Ureter (tissue), 1 donor: ENCODE results near the gene DUSP16. TPM values are rescaled to one million over a fixed set of nuclear protein-coding genes. Genes with fewer than 3 reads are reported as not detected.
"Not testable (repeated sequence)": the region's sequence is repeated elsewhere in the genome, so short reads cannot be mapped to it uniquely, and the experiment has no call there.

ENCODE experiments used
- DNase-seq: peaks from one replicate; pipeline ENCODE4 v3.0.0-alpha.2; 2020; ENCODE audit warnings: low spot score
- total RNA-seq: library from RNA; stranded (reverse); gene quantifications from one replicate; pipeline ENCODE4 v1.2.4, GENCODE V29; 2023
- donor health status: DM: yes; HTN: yes; CAD: no.

Gene DUSP16
- total RNA-seq, 1 donor from 2014 or later, result 77.0 TPM

- DNase-seq, result no peak
Observed at GRCh38 chr12:12520273-12520672, 42.4 kb downstream of the DUSP16 start.

- DNase-seq, result no peak
Observed at GRCh38 chr12:12519354-12519998, 43.2 kb downstream of the DUSP16 start.

- no peak for DNase-seq
Observed at GRCh38 chr12:12518919-12519318, 43.7 kb downstream of the DUSP16 start.

GRCh38 chr12:12518464-12518845 lies 44.2 kb downstream of the DUSP16 start:
- no peak for DNase-seq

- DNase-seq, result no peak
Observed at GRCh38 chr12:12513416-12514006, 49.2 kb downstream of the DUSP16 start.

- DNase-seq, result no peak
Observed at GRCh38 chr12:12511895-12512711, 50.6 kb downstream of the DUSP16 start.

GRCh38 chr12:12511021-12511783 lies 51.5 kb downstream of the DUSP16 start:
- no peak for DNase-seq

GRCh38 chr12:12510551-12510950 lies 52.1 kb downstream of the DUSP16 start:
- DNase-seq, result no peak

GRCh38 chr12:12510141-12510540 lies 52.5 kb downstream of the DUSP16 start:
- DNase-seq, result no peak

GRCh38 chr12:12508612-12509011 lies 54.1 kb downstream of the DUSP16 start:
- no peak for DNase-seq

GRCh38 chr12:12507121-12507520 lies 55.5 kb downstream of the DUSP16 start:
- DNase-seq, result no peak

GRCh38 chr12:12506496-12506890 lies 56.2 kb downstream of the DUSP16 start:
- no peak for DNase-seq

- no peak for DNase-seq
Observed at GRCh38 chr12:12505544-12506495, 56.8 kb downstream of the DUSP16 start.

- DNase-seq, result no peak
Observed at GRCh38 chr12:12503384-12504078, 59.1 kb downstream of the DUSP16 start.

- no peak for DNase-seq
Observed at GRCh38 chr12:12502815-12503151, 59.9 kb downstream of the DUSP16 start.

- not testable (repeated sequence) for DNase-seq
Observed at GRCh38 chr12:12502130-12502814, 60.4 kb downstream of the DUSP16 start.

GRCh38 chr12:12501121-12501520 lies 61.5 kb downstream of the DUSP16 start:
- no peak for DNase-seq

GRCh38 chr12:12499909-12500604 lies 62.6 kb downstream of the DUSP16 start:
- DNase-seq, result no peak

GRCh38 chr12:12498210-12498609 lies 64.5 kb downstream of the DUSP16 start:
- no peak for DNase-seq
